ENCODE data around the gene MPG.

The MPG gene

GRCh38 chr16:36336-36984 lies 41.6 kb upstream of the MPG start:
- TF ChIP-seq SIN3A (IDR thresholded peaks at IDR 0.05; ENCODE audit: borderline replicate concordance, insufficient read depth, low read length) (no peak), TAF1 (IDR thresholded peaks at IDR 0.05; ENCODE audit: borderline replicate concordance, insufficient read depth, low read length) (no peak), POLR2AphosphoS5 (IDR thresholded peaks at IDR 0.05; ENCODE audit: low read depth, low read length) (no peak), FOXP2 (optimal IDR thresholded peaks at IDR 0.05; ENCODE audit: borderline replicate concordance, extremely low read depth, extremely low read length, insufficient read depth) (no peak)
- TF ChIP-seq, protein P1, sequence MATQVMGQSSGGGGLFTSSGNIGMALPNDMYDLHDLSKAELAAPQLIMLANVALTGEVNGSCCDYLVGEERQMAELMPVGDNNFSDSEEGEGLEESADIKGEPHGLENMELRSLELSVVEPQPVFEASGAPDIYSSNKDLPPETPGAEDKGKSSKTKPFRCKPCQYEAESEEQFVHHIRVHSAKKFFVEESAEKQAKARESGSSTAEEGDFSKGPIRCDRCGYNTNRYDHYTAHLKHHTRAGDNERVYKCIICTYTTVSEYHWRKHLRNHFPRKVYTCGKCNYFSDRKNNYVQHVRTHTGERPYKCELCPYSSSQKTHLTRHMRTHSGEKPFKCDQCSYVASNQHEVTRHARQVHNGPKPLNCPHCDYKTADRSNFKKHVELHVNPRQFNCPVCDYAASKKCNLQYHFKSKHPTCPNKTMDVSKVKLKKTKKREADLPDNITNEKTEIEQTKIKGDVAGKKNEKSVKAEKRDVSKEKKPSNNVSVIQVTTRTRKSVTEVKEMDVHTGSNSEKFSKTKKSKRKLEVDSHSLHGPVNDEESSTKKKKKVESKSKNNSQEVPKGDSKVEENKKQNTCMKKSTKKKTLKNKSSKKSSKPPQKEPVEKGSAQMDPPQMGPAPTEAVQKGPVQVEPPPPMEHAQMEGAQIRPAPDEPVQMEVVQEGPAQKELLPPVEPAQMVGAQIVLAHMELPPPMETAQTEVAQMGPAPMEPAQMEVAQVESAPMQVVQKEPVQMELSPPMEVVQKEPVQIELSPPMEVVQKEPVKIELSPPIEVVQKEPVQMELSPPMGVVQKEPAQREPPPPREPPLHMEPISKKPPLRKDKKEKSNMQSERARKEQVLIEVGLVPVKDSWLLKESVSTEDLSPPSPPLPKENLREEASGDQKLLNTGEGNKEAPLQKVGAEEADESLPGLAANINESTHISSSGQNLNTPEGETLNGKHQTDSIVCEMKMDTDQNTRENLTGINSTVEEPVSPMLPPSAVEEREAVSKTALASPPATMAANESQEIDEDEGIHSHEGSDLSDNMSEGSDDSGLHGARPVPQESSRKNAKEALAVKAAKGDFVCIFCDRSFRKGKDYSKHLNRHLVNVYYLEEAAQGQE (IDR thresholded peaks at IDR 0.05; ENCODE audit: insufficient read depth in 1 of 2, low read depth in 2 of 2, low read length in 2 of 2), result no peak

DNA sequence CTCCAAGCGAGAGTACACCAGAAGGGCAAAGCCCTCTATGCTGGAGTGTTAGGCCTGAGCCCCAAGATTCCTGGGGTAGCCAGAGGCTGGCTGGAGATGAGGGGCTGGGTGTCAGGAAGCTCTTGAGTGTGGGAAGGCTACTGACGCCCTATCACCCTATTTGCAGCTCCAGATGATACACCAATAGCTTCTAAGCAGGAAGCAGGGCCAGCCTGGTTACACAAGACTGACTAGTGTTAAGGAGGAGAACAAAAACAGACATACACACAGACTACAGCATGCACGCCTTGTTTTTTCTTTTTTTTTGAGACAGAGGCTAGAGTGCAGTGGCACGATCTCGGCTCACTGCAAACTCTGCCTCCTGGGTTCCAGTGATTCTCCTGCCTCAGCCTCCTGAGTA lies 40.5 kb upstream of the MPG start:
- no peak for TF ChIP-seq POLR2AphosphoS5 (IDR thresholded peaks at IDR 0.05; ENCODE audit: low read depth, low read length)
- TF ChIP-seq SIN3A (IDR thresholded peaks at IDR 0.05; ENCODE audit: borderline replicate concordance, insufficient read depth, low read length), result no peak
- TF ChIP-seq, protein P1 (IDR thresholded peaks at IDR 0.05; ENCODE audit: insufficient read depth in 1 of 2, low read depth in 2 of 2, low read length in 2 of 2), result no peak
- TF ChIP-seq FOXP2 (optimal IDR thresholded peaks at IDR 0.05; ENCODE audit: borderline replicate concordance, extremely low read depth, extremely low read length, insufficient read depth), result no peak
- TF ChIP-seq TAF1 (IDR thresholded peaks at IDR 0.05; ENCODE audit: borderline replicate concordance, insufficient read depth, low read length), result no peak

DNA sequence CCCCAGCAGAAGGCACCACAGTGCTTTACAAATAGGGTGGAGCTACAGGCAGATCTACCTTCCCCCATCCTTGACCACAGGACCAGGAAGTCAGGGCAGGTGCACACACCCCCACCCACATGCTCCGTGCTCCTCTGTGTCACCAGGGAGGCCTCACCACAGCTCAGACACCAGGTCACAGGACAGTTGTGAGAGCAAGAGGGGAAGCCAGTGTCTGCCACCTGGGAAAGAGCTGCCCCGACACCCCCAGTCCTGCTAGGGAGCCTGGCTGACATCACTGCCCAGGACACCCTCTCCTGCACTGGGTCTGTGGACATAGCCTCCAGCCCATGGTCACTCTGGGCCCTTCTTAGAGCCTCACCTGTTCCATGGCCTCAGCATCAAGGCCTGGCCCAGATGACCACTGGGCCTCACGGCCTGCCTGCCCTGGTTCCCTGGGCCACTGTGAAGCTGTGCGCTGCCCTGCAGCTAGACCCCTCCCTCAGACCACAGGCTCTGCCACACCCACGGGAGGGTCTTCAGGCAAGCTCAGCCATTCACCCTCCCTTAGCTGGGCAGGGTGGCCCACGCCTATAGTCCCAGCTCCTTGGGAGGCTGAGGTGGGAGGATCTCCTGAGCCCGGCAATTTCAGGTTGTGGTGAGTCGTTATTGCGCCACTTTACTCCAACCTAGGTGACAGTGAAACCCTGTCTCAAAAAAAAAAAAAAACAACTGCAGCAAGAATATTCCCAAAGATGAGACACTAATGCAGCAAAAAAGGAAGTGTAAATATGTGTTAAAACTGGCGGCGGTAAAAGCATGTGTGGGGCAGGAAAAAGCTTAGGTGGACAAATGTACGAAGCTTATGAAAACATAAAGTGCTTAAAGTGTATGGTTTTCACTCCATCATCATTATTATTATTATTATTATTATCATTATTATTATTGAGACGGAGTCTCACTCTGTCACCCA lies 38.8 kb upstream of the MPG start:
- peak; percentile 11; the same call in 1 of the 2 replicates for TF ChIP-seq POLR2AphosphoS5 (IDR thresholded peaks at IDR 0.05; ENCODE audit: low read depth, low read length)
- TF ChIP-seq SIN3A (IDR thresholded peaks at IDR 0.05; ENCODE audit: borderline replicate concordance, insufficient read depth, low read length), result no peak

DNA sequence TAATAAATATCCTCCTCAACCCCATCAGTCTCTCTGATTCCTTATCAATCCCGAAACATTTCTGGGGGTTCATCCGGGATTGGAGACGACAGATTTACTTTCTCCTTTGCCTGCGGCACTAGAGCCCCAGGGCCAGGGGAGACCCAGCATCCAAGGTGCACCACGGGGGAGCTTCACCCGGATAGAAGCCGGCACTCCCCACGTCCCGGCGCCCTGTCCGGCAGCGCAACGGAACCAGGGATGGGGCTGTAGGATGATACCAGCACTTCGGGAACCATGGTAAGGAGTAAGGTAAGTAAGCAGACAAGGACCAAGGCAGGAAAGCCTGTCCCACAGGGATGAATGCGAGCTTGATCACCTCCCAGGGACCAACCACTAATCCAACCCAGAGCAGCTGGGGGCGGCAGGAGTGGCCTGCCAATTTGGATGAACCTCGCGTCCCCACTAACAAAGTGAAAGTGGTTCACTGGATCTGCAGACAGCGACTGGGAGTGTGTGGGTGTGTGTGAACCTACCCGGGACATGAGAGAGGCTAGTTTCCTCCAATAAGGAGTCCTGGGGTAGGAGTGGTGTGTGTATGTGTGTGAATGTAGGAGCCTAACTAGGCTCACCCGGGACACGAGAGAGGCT lies 36.5 kb upstream of the MPG start:
- no peak for TF ChIP-seq SIN3A (IDR thresholded peaks at IDR 0.05; ENCODE audit: borderline replicate concordance, insufficient read depth, low read length)
- TF ChIP-seq TAF1 (IDR thresholded peaks at IDR 0.05; ENCODE audit: borderline replicate concordance, insufficient read depth, low read length), result no peak
- TF ChIP-seq FOXP2 (optimal IDR thresholded peaks at IDR 0.05; ENCODE audit: borderline replicate concordance, extremely low read depth, extremely low read length, insufficient read depth), result no peak
- no peak for TF ChIP-seq POLR2AphosphoS5 (IDR thresholded peaks at IDR 0.05; ENCODE audit: low read depth, low read length)
- TF ChIP-seq, protein P1 (IDR thresholded peaks at IDR 0.05; ENCODE audit: insufficient read depth in 1 of 2, low read depth in 2 of 2, low read length in 2 of 2), result no peak

DNA sequence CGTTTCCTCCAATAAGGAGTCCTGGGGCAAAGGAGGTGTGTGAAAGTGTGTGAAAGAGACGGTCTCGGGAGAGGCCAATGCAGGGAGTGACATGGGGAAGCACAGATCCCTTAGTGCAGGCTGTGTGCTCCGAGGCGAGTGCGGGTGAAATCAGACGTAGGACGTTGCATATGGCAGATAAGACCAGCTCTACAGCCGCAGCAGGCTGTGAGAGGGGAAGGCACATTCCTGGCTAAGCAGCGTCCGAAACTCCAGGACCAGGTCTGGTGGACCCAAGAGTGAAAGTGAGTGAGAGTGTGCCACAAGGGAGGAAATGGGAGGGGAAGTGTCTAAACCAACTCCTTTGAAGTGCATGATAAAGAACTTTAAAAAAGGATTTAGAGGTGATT lies 36.0 kb upstream of the MPG start:
- TF ChIP-seq, protein P1 (IDR thresholded peaks at IDR 0.05; ENCODE audit: insufficient read depth in 1 of 2, low read depth in 2 of 2, low read length in 2 of 2), result no peak
- TF ChIP-seq FOXP2 (optimal IDR thresholded peaks at IDR 0.05; ENCODE audit: borderline replicate concordance, extremely low read depth, extremely low read length, insufficient read depth) (no peak), POLR2AphosphoS5 (IDR thresholded peaks at IDR 0.05; ENCODE audit: low read depth, low read length) (no peak), SIN3A (IDR thresholded peaks at IDR 0.05; ENCODE audit: borderline replicate concordance, insufficient read depth, low read length) (no peak), TAF1 (IDR thresholded peaks at IDR 0.05; ENCODE audit: borderline replicate concordance, insufficient read depth, low read length) (no peak)

Data from PFSK-1 (cell line).